K562 (cell line): ENCODE results near the gene HIVEP3. TPM values are rescaled to one million over a fixed set of nuclear protein-coding genes. Genes with fewer than 3 reads are reported as not detected.

Experiments used
- ATAC-seq: fragments of 200-7000 bp; cut with Tn5 transposase; 3 replicates; pipeline ENCODE4 v1.9.1; 2020; ENCODE audit warnings: moderate library complexity
- BruUV-seq: library from RNA; stranded (reverse); fragments of 400-500 nt; replicated peaks from 2 replicates; lab custom pipeline; 2021; lab: Mats Ljungman, UMichigan
- CTCF ChIA-PET: fragments of 300-600 bp; formaldehyde crosslinking; extraction: SDS; loops from one replicate; lab custom pipeline; 2021; ENCODE audit warnings: low intra/inter-chr PET ratio; lab: Yijun Ruan, JAX
- POLR2A ChIA-PET: fragments of 300-600, 350-650 bp; sonication (Branson Sonifier 250); formaldehyde crosslinking; extraction: SDS; loops from one replicate; lab custom pipeline; 2021; ENCODE audit warnings: antibody characterized with exemption, inconsistent platforms; lab: Yijun Ruan, JAX
- DNase-seq, 4 experiments: peaks; one replicate each; pipeline versions ENCODE4 v3.0.0 to v3.0.0-alpha.2; 2011 to 2018; ENCODE audit warnings: low spot score in 3 of 4, mixed read lengths in 3 of 4; ENCODE audit errors: extremely low read depth in 1 of 4
- FAIRE-seq: peaks from 2 replicates; lab custom pipeline; 2011; peaks lifted over from hg19 to GRCh38; lab: Jason Lieb, UNC
- H2AFZ ChIP-seq: 2 replicates; pipeline ENCODE4 v1.6.0; 2011; ENCODE audit warnings: low read depth, low read length, control low read depth, inconsistent platforms
- H3K27ac ChIP-seq: fragments of 200-600 bp; 3 replicates; pipeline ENCODE4 v1.8.0; 2011; ENCODE audit warnings: low read depth, mild to moderate bottlenecking, control low read depth, inconsistent platforms, low read length, moderate library complexity, mixed read lengths; ENCODE audit errors: extremely low read depth
- H3K27me3 ChIP-seq, 2 experiments: fragments of 300-600 bp in 1 of 2; 2 replicates in 1 of 2; 3 replicates in 1 of 2; pipeline versions ENCODE4 v1.6.0 to v1.8.0; 2011; ENCODE audit warnings: inconsistent platforms in 2 of 2, low read length in 2 of 2, mild to moderate bottlenecking in 1 of 2, mixed read lengths in 1 of 2, moderate library complexity in 1 of 2; ENCODE audit not compliant: control insufficient read depth in 2 of 2, insufficient read depth in 2 of 2
- H3K36me3 ChIP-seq: fragments of 300-600 bp; 3 replicates; pipeline ENCODE4 v1.8.0; 2011; ENCODE audit warnings: mild to moderate bottlenecking, low read length, inconsistent platforms; ENCODE audit not compliant: control insufficient read depth, insufficient read depth
- H3K4me1 ChIP-seq, 2 experiments: fragments of 200-600 bp in 1 of 2; replicated peaks in 1 of 2; 2 replicates in 1 of 2; 3 replicates in 1 of 2; pipeline versions ENCODE4 v1.5.1 to v1.8.0; 2011; ENCODE audit warnings: inconsistent platforms in 2 of 2, low read length in 2 of 2, mild to moderate bottlenecking in 1 of 2, mixed read lengths in 1 of 2, moderate library complexity in 1 of 2; ENCODE audit not compliant: control insufficient read depth in 2 of 2, insufficient read depth in 2 of 2
- H3K4me2 ChIP-seq: 2 replicates; pipeline ENCODE4 v1.6.1; 2011; ENCODE audit warnings: low read length, control low read depth, inconsistent platforms, mixed read lengths; ENCODE audit not compliant: insufficient read depth
- H3K4me3 ChIP-seq: fragments of 200-600 bp; sonication (generic), shearing (Covaris generic); 2 replicates; pipeline ENCODE4 v1.5.1; 2016; ENCODE audit warnings: control low read depth, inconsistent platforms
- H3K79me2 ChIP-seq: fragments of 200-600 bp; 3 replicates; pipeline ENCODE4 v1.8.0; 2011; ENCODE audit warnings: low read length, inconsistent platforms; ENCODE audit not compliant: control insufficient read depth, insufficient read depth
- H3K9ac ChIP-seq, 2 experiments: 2 replicates each; pipeline versions ENCODE4 v1.6.0 to v1.6.1; 2011; ENCODE audit warnings: low read depth in 2 of 2, low read length in 2 of 2, control low read depth in 1 of 2, inconsistent platforms in 1 of 2, mild to moderate bottlenecking in 1 of 2, mixed read lengths in 1 of 2; ENCODE audit not compliant: insufficient read depth in 1 of 2
- H3K9me1 ChIP-seq: one replicate; pipeline ENCODE4 v1.6.0; 2011; ENCODE audit warnings: inconsistent platforms, mild to moderate bottlenecking, low read length, moderate library complexity; ENCODE audit not compliant: control insufficient read depth, insufficient read depth
- H3K9me3 ChIP-seq: replicated peaks from 2 replicates; pipeline ENCODE4 v1.5.1; 2011; ENCODE audit warnings: low read depth, low read length, inconsistent platforms; ENCODE audit not compliant: control insufficient read depth, insufficient read depth
- H4K20me1 ChIP-seq: replicated peaks from 2 replicates; pipeline ENCODE4 v1.6.1; 2011; ENCODE audit warnings: low read length, inconsistent platforms, mixed read lengths; ENCODE audit not compliant: control insufficient read depth, insufficient read depth
- CTCF ChIP-seq, 3 experiments: IDR thresholded peaks in 2 of 3; conservative IDR thresholded peaks in 1 of 3; 2 replicates each; pipeline ENCODE4 v1.5.1; 2011 to 2012; ENCODE audit warnings: low read length in 3 of 3, mild to moderate bottlenecking in 3 of 3, control low read depth in 2 of 3, improper control_type of control experiment in 1 of 3, inconsistent platforms in 1 of 3, low read depth in 1 of 3, mixed read lengths in 1 of 3, moderate library complexity in 1 of 3; ENCODE audit not compliant: insufficient read depth in 2 of 3
- HNRNPH1 ChIP-seq: fragments of 200-400 bp; formaldehyde crosslinking; optimal IDR thresholded peaks from 2 replicates; pipeline ENCODE3; 2017; ENCODE audit warnings: low read depth, mild to moderate bottlenecking, low read length, moderate library complexity
- THAP12 ChIP-seq: fragments of 250-450 bp; sonication (Bioruptor Pico); IDR thresholded peaks from 2 replicates; pipeline ENCODE4 v1.9.0; 2021; ENCODE audit warnings: mild to moderate bottlenecking, inconsistent platforms
- YBX1 ChIP-seq: fragments of 450-650 bp; IDR thresholded peaks from 2 replicates; pipeline ENCODE4 v1.7.1; 2016; ENCODE audit warnings: mild to moderate bottlenecking
- ZNF197 ChIP-seq: fragments of 200-800 bp; sonication (Bioruptor generic); IDR thresholded peaks from 2 replicates; pipeline ENCODE4 v1.6.1; 2016; ENCODE audit warnings: low read depth, missing genetic modification characterization, missing compliant biosample characterization
- ZNF77 ChIP-seq: fragments of 250-450 bp; sonication (Bioruptor Pico); IDR thresholded peaks from 2 replicates; pipeline ENCODE4 v1.5.0; 2020
- WGBS: fragments of 100-300 bp; shearing (Covaris generic); methylation state at CpG from one replicate; pipeline ENCODE4 v1.1.6; 2016; ENCODE audit warnings: low coverage, mixed read lengths; ENCODE audit not compliant: insufficient coverage; ENCODE audit errors: missing lambda C conversion rate; 5-methylcytosine and 5-hydroxymethylcytosine counted together
- in situ Hi-C: fragments of 300-500 bp; cut with MboI; formaldehyde crosslinking; loops from 4 replicates; pipeline ENCODE4 v1.15.0; 2018; ENCODE audit warnings: inconsistent platforms, mixed read lengths
- intact Hi-C: fragments of 100-400 bp; cut with micrococcal nuclease; formaldehyde crosslinking; loops from 2 replicates; pipeline ENCODE4 v1.14.2; 2022
- polyA plus RNA-seq, 8 experiments: library from polyadenylated mRNA; depleted of rRNA in 4 of 8; stranded (reverse) in 5 of 8; unstranded in 3 of 8; fragments of >200 nt; fragmentation: Nextera tagmentation in 2 of 8; fragmentation: Illumina TruSeq in 1 of 8; extraction: Ambion mirVana in 2 of 8; extraction: Trizol in 1 of 8; gene quantifications; 2 replicates each; pipeline versions ENCODE4 v1.2.1 to v1.2.3, GENCODE V29; 2011 to 2014; ENCODE audit warnings: inconsistent platforms in 1 of 8, missing spikeins in 1 of 8
- total RNA-seq, 7 experiments: library from RNA; depleted of rRNA in 6 of 7; stranded (reverse); fragments of >200 nt in 6 of 7; fragmentation: Illumina TruSeq in 2 of 7; extraction: Trizol in 2 of 7; gene quantifications; 2 replicates each; pipeline versions ENCODE4 v1.2.1 to v1.2.3, GENCODE V29; 2011 to 2021; ENCODE audit warnings: low replicate concordance in 1 of 7
- TF ChIP-seq, protein P1 (sequence below): fragments of 450-650 bp; formaldehyde crosslinking; IDR thresholded peaks from 2 replicates; pipeline ENCODE4 v1.4.0; 2022; ENCODE audit warnings: mild to moderate bottlenecking, moderate library complexity

HIVEP3 gene
- total and polyA plus RNA-seq, 9 of the 15 experiments (the other 6 are each of a cell fraction or from before 2014, with no cell fraction given), result 0.09 to 0.58 (median 0.34) TPM; not detected in 1

DNA sequence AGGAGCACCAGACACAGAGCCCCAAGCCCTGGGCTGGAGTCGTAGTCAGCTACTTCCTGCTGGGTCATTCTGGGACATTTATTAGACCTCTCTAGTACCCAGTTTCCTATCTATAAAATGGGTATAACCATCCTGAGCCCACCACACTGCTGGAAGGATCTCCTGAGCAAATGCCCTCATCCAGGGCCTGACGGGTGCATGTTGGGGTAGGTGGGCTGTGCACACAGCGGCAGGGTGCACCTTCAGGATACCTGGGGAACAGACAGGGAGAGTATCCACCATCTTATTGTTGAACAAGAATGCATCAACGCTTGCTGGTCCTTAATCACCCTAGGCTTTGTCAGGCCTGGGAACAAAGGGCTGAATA, 191.0 kb downstream of the HIVEP3 start (continued):
- TF ChIP-seq HNRNPH1, result no peak
- TF ChIP-seq, protein P1, sequence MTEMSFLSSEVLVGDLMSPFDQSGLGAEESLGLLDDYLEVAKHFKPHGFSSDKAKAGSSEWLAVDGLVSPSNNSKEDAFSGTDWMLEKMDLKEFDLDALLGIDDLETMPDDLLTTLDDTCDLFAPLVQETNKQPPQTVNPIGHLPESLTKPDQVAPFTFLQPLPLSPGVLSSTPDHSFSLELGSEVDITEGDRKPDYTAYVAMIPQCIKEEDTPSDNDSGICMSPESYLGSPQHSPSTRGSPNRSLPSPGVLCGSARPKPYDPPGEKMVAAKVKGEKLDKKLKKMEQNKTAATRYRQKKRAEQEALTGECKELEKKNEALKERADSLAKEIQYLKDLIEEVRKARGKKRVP (CRISPR knock-in tag), result no peak
- TF ChIP-seq THAP12, result no peak
- no peak for TF ChIP-seq YBX1
- TF ChIP-seq ZNF197 (CRISPR knock-in tag), result no peak

DNA sequence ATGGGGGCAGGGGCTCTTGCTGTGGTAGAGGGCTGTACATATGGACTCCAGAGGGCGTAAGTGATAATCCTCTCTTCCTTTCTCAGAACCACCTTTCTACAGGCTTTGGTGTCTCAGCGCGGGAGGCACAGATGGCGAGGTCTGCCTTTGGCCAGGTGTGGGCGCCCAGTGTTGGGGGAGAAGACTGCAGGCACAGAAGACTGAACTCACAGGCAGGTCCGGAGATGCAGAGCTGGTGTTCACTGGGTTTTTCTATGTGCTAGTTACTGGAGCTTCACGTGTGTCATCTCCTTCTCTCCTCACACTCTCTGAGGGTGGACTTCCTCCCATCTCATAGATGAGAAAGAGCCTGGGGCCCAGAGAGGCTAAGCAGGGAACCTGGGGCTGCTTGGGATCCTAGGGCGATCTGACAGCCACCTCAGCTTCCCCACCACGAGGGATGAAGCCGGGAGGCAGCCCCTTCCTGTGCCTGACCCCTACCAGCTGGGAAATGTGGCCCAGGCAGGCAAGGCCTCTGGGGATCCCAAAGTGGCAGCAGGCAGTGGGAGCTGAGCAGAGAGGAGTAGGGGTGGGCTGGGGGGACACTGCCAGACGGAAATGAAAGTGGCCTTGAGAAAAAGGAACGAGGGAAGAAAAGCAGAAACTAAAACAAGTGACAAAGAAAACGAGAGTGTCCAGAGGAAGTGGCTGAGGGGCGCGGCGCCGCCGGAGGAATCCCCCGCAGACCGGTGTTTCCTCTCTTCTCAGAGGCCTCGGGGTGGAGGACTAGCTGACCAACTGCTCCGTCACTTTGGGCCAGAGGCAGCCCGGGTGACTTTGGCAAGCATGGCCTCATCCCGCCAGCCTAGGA, 191.6 kb downstream of the HIVEP3 start:
- TF ChIP-seq CTCF (IDR thresholded peaks at IDR 0.05 in 2 of 3, conservative IDR thresholded peaks at IDR 0.05 in 1 of 3; ENCODE audit: insufficient read depth in 2 of 3, low read depth in 1 of 3, low read length in 3 of 3) (0 out of 6 replicates have a peak, but pooled peaks of 1 of the 3 experiments have one; percentile 6), ZNF77 (CRISPR knock-in tag) (no peak)
- 0 out of 2 replicates have a peak overlapping the region, but pooled peaks have one; percentile 9 for H2AFZ ChIP-seq
- no peak overlapping the region for H3K9ac ChIP-seq
- DNase-seq (peak in 1 of 4 experiments; percentile 7), FAIRE-seq (no peak), ATAC-seq (peak; percentile 55)
- no peaks in the 10 kb centered on the region for H3K36me3 ChIP-seq
- H3K27me3 ChIP-seq, result peaks cover 0 to 39% of the 10 kb centered on the region in 2 experiments; a peak in 1 of 5 replicates
- BruUV-seq, result no TSS peak
- 3% methylated on average over 23 of the region's 24 CpGs for WGBS
- H3K4me2 ChIP-seq, result no peak overlapping the region
- no peak overlapping the region for H3K4me3 ChIP-seq
- H3K4me1 ChIP-seq, result peaks cover 0 to 5% of the 10 kb centered on the region in 2 experiments; a peak in 1 of 5 replicates
- CTCF ChIA-PET, result no interaction called here
- H4K20me1 ChIP-seq, result no peaks in the 10 kb centered on the region
- H3K27ac ChIP-seq, result no peak overlapping the region
- H3K9me3 ChIP-seq, result no peaks in the 10 kb centered on the region
- in situ Hi-C loops (no loop called here), intact Hi-C loops (no loop called here)
- POLR2A ChIA-PET, result interaction anchor here (1.3 kb wide), 1 partner anchor 17 kb away, joined by 3 read pairs; no protein-coding TSS in a partner anchor
- no peaks in the 10 kb centered on the region for H3K79me2 ChIP-seq
- no peaks in the 10 kb centered on the region for H3K9me1 ChIP-seq
